Astrocyte of the spinal cord (primary cell): ENCODE results near the gene CCDC160.

ENCODE experiments used
- DNase-seq: peaks from one replicate; pipeline ENCODE4 v3.0.0; 2011; ENCODE audit warnings: low read depth, low spot score
- H3K4me3 ChIP-seq: 2 replicates; pipeline ENCODE4 v1.5.1; 2011; ENCODE audit warnings: low read depth, mild to moderate bottlenecking, low read length, moderate library complexity
- in situ Hi-C: cut with HindIII; loops from 2 replicates; pipeline ENCODE4 v1.10.0; 2017; ENCODE audit warnings: low sequenced_read_pairs
- TF ChIP-seq, protein P1 (sequence below): IDR thresholded peaks from 2 replicates; pipeline ENCODE4 v1.5.1; 2012; ENCODE audit warnings: low read depth, mild to moderate bottlenecking, low read length, inconsistent platforms

CCDC160 gene

DNA sequence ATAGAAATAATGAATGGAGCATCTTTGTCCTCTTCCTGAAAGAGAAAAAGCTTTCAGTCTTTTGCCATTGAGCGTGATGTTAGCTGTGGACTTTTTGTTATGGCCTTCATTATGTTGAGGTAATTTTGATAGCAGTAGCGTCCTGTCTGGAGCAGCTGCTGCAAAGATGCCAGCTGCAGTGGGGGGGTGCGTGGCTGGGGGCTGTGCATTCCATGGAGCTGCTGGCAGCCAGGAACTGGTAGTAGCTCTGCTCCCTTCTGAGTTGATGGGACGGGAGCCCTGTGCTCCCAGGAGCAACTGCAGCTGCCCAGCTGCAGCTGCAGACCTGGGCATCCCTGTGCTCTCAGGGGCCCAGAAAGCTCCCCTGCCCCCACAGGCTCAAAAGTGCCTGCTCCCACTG lies 50.4 kb downstream of the CCDC160 start:
- no peak for DNase-seq
- no peak overlapping the region for H3K4me3 ChIP-seq
- in situ Hi-C loops: no loop called here
- TF ChIP-seq, protein P1, sequence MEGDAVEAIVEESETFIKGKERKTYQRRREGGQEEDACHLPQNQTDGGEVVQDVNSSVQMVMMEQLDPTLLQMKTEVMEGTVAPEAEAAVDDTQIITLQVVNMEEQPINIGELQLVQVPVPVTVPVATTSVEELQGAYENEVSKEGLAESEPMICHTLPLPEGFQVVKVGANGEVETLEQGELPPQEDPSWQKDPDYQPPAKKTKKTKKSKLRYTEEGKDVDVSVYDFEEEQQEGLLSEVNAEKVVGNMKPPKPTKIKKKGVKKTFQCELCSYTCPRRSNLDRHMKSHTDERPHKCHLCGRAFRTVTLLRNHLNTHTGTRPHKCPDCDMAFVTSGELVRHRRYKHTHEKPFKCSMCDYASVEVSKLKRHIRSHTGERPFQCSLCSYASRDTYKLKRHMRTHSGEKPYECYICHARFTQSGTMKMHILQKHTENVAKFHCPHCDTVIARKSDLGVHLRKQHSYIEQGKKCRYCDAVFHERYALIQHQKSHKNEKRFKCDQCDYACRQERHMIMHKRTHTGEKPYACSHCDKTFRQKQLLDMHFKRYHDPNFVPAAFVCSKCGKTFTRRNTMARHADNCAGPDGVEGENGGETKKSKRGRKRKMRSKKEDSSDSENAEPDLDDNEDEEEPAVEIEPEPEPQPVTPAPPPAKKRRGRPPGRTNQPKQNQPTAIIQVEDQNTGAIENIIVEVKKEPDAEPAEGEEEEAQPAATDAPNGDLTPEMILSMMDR: no peak

DNA sequence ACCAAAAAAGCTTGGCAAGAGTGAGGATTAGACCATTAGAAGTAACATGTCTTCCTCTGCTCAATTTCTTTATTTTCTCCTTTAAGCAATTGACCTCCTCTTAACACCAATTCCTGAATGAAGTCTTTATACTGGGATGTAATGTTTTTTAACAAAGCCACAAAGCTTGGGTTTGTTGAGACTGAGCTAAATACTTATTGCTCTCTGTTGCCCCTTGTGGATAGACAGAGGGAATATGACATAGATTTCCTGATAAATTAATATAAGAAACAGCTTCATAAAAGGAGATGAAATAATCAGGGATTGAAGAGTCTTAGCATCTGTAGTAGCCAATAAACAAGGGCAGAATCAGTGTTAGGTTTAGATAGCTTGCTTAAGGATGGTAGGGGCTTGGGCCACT lies 57.6 kb downstream of the CCDC160 start:
- no peak overlapping the region for H3K4me3 ChIP-seq
- in situ Hi-C loops: no loop called here
- TF ChIP-seq, protein P1: peak; percentile 37
- DNase-seq: peak; percentile 0
